GM23248 (cell line): ENCODE results near the gene NMT1. TPM values are rescaled to one million over a fixed set of nuclear protein-coding genes. Genes with fewer than 3 reads are reported as not detected.

Experiments
- DNase-seq: peaks from one replicate; pipeline ENCODE4 v3.0.0-alpha.2; 2015
- H2AFZ ChIP-seq: fragments of 200-600 bp; sonication (generic); 2 replicates; pipeline ENCODE4 v1.6.1; 2016; ENCODE audit warnings: antibody characterized with exemption
- H3F3A ChIP-seq: fragments of 200-600 bp; sonication (generic); 2 replicates; pipeline ENCODE4 v1.6.1; 2016; ENCODE audit warnings: mild to moderate bottlenecking, antibody characterized with exemption, mixed run types; ENCODE audit not compliant: insufficient read depth
- H3K27ac ChIP-seq: fragments of 200-600 bp; sonication (generic); 2 replicates; pipeline ENCODE4 v1.5.1; 2016; ENCODE audit warnings: mild to moderate bottlenecking
- H3K27me3 ChIP-seq: fragments of 200-600 bp; sonication (generic); replicated peaks from 2 replicates; pipeline ENCODE4 v1.6.1; 2016; ENCODE audit warnings: mild to moderate bottlenecking; ENCODE audit not compliant: insufficient read depth
- H3K36me3 ChIP-seq: fragments of 200-600 bp; sonication (generic); 2 replicates; pipeline ENCODE4 v1.6.1; 2016; ENCODE audit warnings: low read depth, mild to moderate bottlenecking
- H3K4me1 ChIP-seq: fragments of 200-600 bp; sonication (generic); 2 replicates; pipeline ENCODE4 v1.6.1; 2016; ENCODE audit warnings: mild to moderate bottlenecking; ENCODE audit not compliant: insufficient read depth
- H3K4me2 ChIP-seq: fragments of 200-600 bp; sonication (generic); one replicate; pipeline ENCODE4 v1.6.1; 2016; ENCODE audit warnings: mild to moderate bottlenecking; ENCODE audit not compliant: unreplicated experiment
- H3K4me3 ChIP-seq: fragments of 200-600 bp; sonication (generic); 2 replicates; pipeline ENCODE4 v1.5.1; 2016; ENCODE audit warnings: mild to moderate bottlenecking
- H3K79me2 ChIP-seq: fragments of 200-600 bp; sonication (generic); 2 replicates; pipeline ENCODE4 v1.6.1; 2016; ENCODE audit warnings: mild to moderate bottlenecking; ENCODE audit not compliant: insufficient read depth
- H3K9ac ChIP-seq: fragments of 200-600 bp; sonication (generic); 2 replicates; pipeline ENCODE4 v1.6.1; 2016; ENCODE audit warnings: mild to moderate bottlenecking
- H3K9me2 ChIP-seq: fragments of 200-600 bp; sonication (generic); 2 replicates; pipeline ENCODE4 v1.6.1; 2016; ENCODE audit warnings: mixed run types, mild to moderate bottlenecking, moderate library complexity; ENCODE audit not compliant: insufficient read depth
- H3K9me3 ChIP-seq: fragments of 200-600 bp; sonication (generic); one replicate; pipeline ENCODE4 v1.6.1; 2017; ENCODE audit warnings: low read depth
- H4K20me1 ChIP-seq: fragments of 200-600 bp; sonication (generic); 2 replicates; pipeline ENCODE4 v1.6.0; 2016; ENCODE audit not compliant: insufficient read depth
- EZH2 ChIP-seq: fragments of 200-600 bp; sonication (generic); IDR thresholded peaks from 2 replicates; pipeline ENCODE4 v1.6.1; 2018; ENCODE audit warnings: antibody characterized with exemption, mild to moderate bottlenecking; ENCODE audit not compliant: insufficient read depth, poor library complexity, severe bottlenecking
- EZH2phosphoT487 ChIP-seq: fragments of 200-600 bp; sonication (generic); IDR thresholded peaks from 2 replicates; pipeline ENCODE4 v1.6.1; 2018; ENCODE audit warnings: antibody characterized with exemption, moderate library complexity, mild to moderate bottlenecking, low read depth; ENCODE audit not compliant: insufficient read depth
- WGBS, 2 experiments: methylation state at CpG; one replicate each; pipeline ENCODE4 v1.1.6; 2015 to 2017; ENCODE audit warnings: low lambda C conversion rate in 2 of 2, low coverage in 1 of 2; ENCODE audit errors: missing lambda C conversion rate in 2 of 2; 5-methylcytosine and 5-hydroxymethylcytosine counted together
- in situ Hi-C: fragments of 300-500 bp; cut with MboI; formaldehyde crosslinking; loops from 2 replicates; pipeline ENCODE4 v1.15.0; 2020
- polyA plus RNA-seq: library from polyadenylated mRNA; unstranded; fragments of >200 nt; fragmentation: Nextera tagmentation; extraction: Ambion mirVana; gene quantifications from 2 replicates; pipeline ENCODE4 v1.2.1, GENCODE V29; 2016
- total RNA-seq: library from RNA; depleted of rRNA; stranded (reverse); fragments of >200 nt; shearing (Covaris generic); gene quantifications from 2 replicates; pipeline ENCODE4 v1.2.3, GENCODE V29; 2014

NMT1 gene
- total and polyA plus RNA-seq, 2 experiments from 2014 or later: 61.8 to 95.7 TPM

DNA sequence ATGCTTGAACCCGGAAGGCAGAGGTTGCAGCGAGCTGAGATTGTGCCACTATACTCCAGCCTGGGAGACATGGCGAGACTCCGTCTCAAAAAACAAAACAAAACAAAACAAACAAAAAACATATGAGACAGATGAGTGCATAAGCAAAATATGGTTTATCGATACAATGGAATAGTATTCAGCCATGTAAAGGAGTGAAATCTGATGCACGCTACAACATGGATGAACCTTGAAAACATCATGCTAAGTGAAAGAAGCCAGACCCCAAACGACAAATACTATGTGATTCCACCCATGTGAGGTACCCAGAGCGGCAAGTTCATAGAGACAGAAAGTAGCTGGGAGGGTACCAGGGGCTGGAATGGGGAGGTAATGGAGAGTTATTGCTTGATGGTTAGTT lies 64.4 kb downstream of the NMT1 start:
- peaks cover 56% of the 10 kb centered on the region for H3K79me2 ChIP-seq
- no peak overlapping the region for H3K27ac ChIP-seq
- WGBS, 2 experiments: 99% methylated on average over 8 of the region's 8 CpGs

GRCh38 chr17:45127207-45127547 lies 66.1 kb downstream of the NMT1 start:
- no peak for DNase-seq
- TF ChIP-seq EZH2phosphoT487 (no peak), EZH2 (no peak)
- Histone ChIP-seq H3K27ac (no peak overlapping the region), H3K9me2 (no peaks in the 10 kb centered on the region), H3K79me2 (peaks cover 67% of the 10 kb centered on the region), H3K4me3 (no peak overlapping the region), H4K20me1 (no peaks in the 10 kb centered on the region), H3F3A (no peaks in the 10 kb centered on the region), H3K9me3 (no peaks in the 10 kb centered on the region), H3K4me2 (no peak overlapping the region), H2AFZ (no peak overlapping the region), H3K27me3 (no peaks in the 10 kb centered on the region), H3K36me3 (no peaks in the 10 kb centered on the region), H3K9ac (no peak overlapping the region), H3K4me1 (peaks cover 51% of the 10 kb centered on the region)
- WGBS, 2 experiments: 95 to 98% methylated on average over 8 of the region's 8 CpGs
- in situ Hi-C loops: loop anchor here (10.0 kb wide), 1 partner anchor 72 kb away; the partner anchor contains the start of gene DCAKD

More for the DNA sequence above, 64.4 kb downstream of the NMT1 start:
- Histone ChIP-seq H3K9me3 (no peaks in the 10 kb centered on the region), H3K4me1 (peaks cover 44% of the 10 kb centered on the region), H3K27me3 (no peaks in the 10 kb centered on the region), H3K9me2 (no peaks in the 10 kb centered on the region), H2AFZ (no peak overlapping the region), H4K20me1 (no peaks in the 10 kb centered on the region), H3K9ac (no peak overlapping the region), H3F3A (no peaks in the 10 kb centered on the region), H3K36me3 (no peaks in the 10 kb centered on the region), H3K4me2 (no peak overlapping the region), H3K4me3 (no peak overlapping the region)
- in situ Hi-C loops: loop anchor here (10.0 kb wide), 1 partner anchor 71 kb away; the partner anchor contains the start of gene DCAKD
- no peak for DNase-seq
- TF ChIP-seq EZH2phosphoT487 (no peak), EZH2 (no peak)

DNA sequence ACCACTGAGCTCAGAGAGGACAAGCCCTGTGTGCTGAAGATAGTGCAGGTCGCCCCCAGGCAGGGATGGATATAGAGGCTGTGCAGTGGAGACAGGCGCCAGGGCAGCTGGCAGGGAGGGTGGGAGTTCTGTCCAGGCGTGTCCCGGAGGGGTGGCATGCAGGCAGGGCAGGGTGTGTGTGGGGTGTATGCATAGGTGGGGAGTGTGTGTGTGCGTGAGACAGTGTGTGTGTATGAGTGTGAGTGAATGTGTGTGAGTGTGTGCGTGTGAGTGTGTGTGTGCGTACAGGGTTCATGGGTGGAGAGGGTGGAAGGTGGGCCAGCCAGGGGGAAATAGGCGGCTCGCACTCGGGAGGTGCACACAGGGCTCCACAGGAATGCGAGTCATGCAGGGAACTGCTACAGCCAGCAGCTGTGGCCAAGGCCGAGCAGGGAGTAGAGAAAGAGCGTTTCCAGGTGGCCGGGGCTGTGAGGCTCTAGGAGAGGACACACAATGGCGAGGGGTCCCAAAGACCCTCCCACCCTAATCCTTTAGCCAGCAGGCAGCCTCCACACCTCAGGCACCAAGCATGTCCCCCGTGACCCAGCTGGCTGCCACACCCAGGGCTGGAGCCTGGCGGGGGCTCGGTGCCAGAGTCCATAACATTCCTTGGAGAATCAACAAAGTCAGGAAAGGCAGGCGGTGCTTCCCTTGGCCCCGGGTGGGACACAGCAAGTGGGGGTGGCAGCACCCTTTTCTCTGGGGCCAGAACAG lies 66.6 kb downstream of the NMT1 start:
- TF ChIP-seq EZH2phosphoT487 (no peak), EZH2 (no peak)
- Histone ChIP-seq H3K4me2 (peak overlapping the region; percentile 39), H3K27me3 (no peaks in the 10 kb centered on the region), H3K4me1 (peaks cover 46% of the 10 kb centered on the region), H3K36me3 (no peaks in the 10 kb centered on the region), H3K9ac (peak overlapping the region; percentile 16; the same call in 1 of the 2 replicates), H4K20me1 (no peaks in the 10 kb centered on the region), H3K9me2 (no peaks in the 10 kb centered on the region), H3K79me2 (peaks cover 62% of the 10 kb centered on the region), H3K4me3 (no peak overlapping the region), H2AFZ (0 out of 2 replicates have a peak overlapping the region, but pooled peaks have one; percentile 31), H3F3A (no peaks in the 10 kb centered on the region), H3K9me3 (no peaks in the 10 kb centered on the region), H3K27ac (no peak overlapping the region)
- WGBS, 2 experiments: 26 to 35% methylated on average over 18 to 20 of the region's 20 CpGs
- in situ Hi-C loops: loop anchor here (10.0 kb wide), 1 partner anchor 73 kb away; the partner anchor contains the start of gene DCAKD
- peak; percentile 57 for DNase-seq

DNA sequence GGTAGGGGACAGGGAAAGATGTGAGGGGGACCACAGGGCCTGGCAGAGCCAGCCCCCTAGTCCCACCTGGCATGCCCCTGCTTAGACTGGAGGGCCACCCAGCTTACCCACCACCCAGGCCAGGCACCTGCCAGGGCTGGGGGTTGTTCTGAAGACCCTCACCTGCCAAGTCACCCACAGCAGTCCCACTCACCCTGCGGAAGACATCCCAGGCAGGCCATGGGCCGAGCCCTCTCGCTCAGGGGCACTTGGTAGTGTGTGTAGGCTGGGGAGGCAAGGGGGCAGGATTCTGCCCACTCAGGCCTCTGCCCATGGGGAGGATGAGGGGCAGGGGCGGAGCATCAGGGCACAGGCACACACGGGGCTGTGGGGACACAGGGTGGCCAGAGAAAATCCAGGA lies 67.2 kb downstream of the NMT1 start:
- no peak for TF ChIP-seq EZH2
- Histone ChIP-seq H3K27ac (no peak overlapping the region), H3K4me1 (peaks cover 40% of the 10 kb centered on the region), H4K20me1 (no peaks in the 10 kb centered on the region), H3K27me3 (no peaks in the 10 kb centered on the region), H3K9me3 (no peaks in the 10 kb centered on the region), H3K79me2 (peaks cover 57% of the 10 kb centered on the region), H3F3A (no peaks in the 10 kb centered on the region), H3K4me2 (no peak overlapping the region), H3K9me2 (no peaks in the 10 kb centered on the region), H3K36me3 (no peaks in the 10 kb centered on the region), H3K4me3 (no peak overlapping the region), H3K9ac (peak overlapping the region; percentile 16; the same call in 1 of the 2 replicates), H2AFZ (0 out of 2 replicates have a peak overlapping the region, but pooled peaks have one; percentile 31)
- DNase-seq: no peak
- in situ Hi-C loops: loop anchor here (10.0 kb wide), 1 partner anchor 74 kb away; the partner anchor contains the start of gene DCAKD
- WGBS, 2 experiments: 71 to 74% methylated on average over 5 of the region's 5 CpGs
